GM12865 (cell line): Measurements from ENCODE around the gene SDS.
A peak's percentile ranks its signal among the peaks of the same experiment; 100 is the strongest.

Source experiments
- DNase-seq: peaks from one replicate; pipeline ENCODE4 v3.0.0; 2010; ENCODE audit warnings: low read depth
- H3K4me3 ChIP-seq: 2 replicates; pipeline ENCODE4 v1.5.1; 2011; ENCODE audit warnings: mild to moderate bottlenecking, low read depth, low read length, control low read depth
- TF ChIP-seq, protein P1 (sequence below): IDR thresholded peaks from 2 replicates; pipeline ENCODE4 v1.5.1; 2011; ENCODE audit warnings: low read length, control low read depth, low read depth, inconsistent platforms; ENCODE audit not compliant: insufficient read depth; ENCODE audit errors: missing control alignments

SDS gene

DNA sequence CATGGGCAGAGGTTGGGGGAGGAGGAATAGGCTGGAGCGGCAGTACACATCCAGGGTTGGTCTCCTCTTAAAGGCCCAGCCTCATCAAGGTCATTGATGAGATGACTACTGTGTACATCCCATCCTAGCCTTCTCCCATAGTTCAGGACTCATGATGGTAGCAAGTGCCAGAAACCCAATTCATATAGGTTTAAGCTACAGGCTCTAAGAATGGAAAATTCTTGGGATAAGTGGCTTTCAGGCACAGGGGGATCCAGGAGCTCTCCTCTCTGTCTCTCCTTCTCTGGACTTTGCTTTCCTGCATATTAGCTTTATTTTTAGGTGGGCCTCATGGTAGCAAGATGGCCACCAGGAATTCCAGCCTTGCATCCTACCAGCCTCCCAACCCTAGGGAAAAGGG lies 24.8 kb upstream of the SDS start:
- H3K4me3 ChIP-seq = no peak overlapping the region
- TF ChIP-seq, protein P1, sequence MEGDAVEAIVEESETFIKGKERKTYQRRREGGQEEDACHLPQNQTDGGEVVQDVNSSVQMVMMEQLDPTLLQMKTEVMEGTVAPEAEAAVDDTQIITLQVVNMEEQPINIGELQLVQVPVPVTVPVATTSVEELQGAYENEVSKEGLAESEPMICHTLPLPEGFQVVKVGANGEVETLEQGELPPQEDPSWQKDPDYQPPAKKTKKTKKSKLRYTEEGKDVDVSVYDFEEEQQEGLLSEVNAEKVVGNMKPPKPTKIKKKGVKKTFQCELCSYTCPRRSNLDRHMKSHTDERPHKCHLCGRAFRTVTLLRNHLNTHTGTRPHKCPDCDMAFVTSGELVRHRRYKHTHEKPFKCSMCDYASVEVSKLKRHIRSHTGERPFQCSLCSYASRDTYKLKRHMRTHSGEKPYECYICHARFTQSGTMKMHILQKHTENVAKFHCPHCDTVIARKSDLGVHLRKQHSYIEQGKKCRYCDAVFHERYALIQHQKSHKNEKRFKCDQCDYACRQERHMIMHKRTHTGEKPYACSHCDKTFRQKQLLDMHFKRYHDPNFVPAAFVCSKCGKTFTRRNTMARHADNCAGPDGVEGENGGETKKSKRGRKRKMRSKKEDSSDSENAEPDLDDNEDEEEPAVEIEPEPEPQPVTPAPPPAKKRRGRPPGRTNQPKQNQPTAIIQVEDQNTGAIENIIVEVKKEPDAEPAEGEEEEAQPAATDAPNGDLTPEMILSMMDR = no peak
- DNase-seq = no peak

DNA sequence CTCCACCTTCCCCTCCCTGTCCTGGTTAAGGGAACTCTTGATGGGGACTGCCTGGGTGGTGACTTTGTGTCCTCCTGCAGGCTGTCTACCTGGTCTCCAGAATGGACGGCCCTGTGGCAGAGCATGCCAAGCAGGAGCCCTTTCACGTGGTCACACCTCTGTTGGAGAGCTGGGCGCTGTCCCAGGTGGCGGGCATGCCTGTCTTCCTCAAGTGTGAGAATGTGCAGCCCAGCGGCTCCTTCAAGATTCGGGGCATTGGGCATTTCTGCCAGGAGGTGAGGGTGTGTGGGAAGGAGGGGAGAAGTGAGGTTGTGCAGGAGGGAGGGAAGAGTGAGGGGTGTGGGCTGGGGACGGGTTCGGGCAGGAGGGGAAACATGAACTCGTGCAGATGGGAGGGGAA lies 24.2 kb upstream of the SDS start:
- H3K4me3 ChIP-seq = no peak overlapping the region
- no peak for DNase-seq
- TF ChIP-seq, protein P1 = no peak

DNA sequence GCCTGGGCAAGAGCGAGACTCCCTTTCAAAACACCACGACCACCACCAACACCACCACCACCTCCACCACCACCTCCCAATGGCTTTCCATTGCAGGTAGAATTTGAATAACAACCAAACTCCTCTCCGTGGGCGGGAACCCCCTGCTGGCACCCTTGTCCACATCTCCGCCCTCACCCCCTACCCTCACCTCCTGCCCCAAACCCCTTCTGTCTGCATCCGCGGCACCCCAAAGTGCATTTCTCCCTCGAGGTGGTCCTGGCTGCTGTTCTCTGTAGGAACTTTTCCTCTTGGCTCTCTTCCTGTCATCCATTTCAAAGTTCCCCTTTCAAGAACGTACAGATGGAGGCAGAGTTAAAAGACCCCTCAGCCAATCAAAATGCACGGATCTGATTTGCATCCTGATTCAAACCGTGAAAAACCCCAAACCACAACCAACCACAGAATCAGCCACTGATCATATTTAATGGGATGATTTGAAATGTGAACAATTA lies 22.3 kb upstream of the SDS start:
- peak; percentile 74 for DNase-seq
- H3K4me3 ChIP-seq = no peak overlapping the region
- TF ChIP-seq, protein P1 = no peak

DNA sequence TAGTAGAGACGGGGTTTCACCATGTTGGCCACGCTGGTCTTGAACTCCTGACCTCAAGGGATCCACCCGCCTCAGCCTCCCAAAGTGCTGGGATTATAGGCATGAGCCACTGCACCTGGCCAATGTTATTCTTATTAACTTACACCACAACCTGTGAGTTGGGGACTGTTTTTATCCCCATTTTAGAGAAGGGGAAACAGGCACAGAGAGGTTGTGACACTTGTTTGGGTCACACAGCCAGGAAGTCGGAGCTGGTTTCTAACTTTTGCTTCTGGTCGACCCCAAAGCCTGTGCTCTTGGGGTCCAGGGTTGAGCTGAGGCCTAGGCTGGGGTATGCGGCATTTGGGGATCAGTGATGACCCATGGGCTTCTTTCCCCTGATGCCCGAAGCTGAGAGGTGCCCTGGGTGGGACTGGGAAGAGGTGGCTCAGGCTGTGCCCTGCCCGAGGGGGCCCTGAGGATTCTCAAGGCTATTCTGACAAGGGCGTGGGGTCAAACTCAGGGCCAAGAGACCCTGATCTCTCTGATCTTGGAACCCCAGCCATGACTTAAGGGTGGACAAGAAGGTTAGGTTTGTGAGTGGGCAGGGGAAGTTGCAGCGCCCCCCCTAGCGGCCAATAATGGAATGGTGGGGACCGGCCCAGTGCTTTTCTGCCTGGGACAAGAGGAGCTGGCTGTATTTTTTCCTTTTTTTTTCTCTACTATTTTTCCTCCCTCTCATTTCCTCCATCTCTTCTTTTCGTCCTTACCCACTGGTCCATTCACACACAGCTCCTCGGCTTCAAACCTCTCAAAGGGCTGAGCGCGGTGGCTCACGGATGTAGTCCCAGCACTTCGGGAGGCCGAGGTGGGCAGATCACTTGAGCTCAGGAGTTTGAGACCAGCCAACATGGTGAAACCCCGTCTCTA lies 21.5 kb upstream of the SDS start:
- DNase-seq = peak; percentile 71
- H3K4me3 ChIP-seq = no peak overlapping the region
- TF ChIP-seq, protein P1 = peak; percentile 83

DNA sequence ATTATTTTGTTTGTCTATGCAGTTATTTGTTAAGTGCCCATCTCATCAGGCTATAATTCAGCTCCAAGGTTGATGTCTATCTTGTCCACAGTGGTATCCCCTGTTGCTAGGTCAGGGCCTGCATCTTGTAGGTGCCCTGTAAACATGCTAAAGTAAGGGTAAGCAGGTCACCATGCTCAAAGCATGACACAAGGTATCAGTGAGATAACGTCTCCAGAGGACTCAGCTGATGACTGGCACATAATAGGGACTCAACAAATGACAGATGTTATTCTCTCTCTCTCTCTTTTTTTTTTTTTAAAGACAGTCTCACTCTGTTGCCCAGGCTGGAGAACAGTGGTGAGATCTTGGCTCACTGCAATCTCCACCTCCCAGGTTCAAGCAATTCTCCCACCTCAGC lies 20.8 kb upstream of the SDS start:
- TF ChIP-seq, protein P1 = no peak
- no peak for DNase-seq
- no peak overlapping the region for H3K4me3 ChIP-seq

DNA sequence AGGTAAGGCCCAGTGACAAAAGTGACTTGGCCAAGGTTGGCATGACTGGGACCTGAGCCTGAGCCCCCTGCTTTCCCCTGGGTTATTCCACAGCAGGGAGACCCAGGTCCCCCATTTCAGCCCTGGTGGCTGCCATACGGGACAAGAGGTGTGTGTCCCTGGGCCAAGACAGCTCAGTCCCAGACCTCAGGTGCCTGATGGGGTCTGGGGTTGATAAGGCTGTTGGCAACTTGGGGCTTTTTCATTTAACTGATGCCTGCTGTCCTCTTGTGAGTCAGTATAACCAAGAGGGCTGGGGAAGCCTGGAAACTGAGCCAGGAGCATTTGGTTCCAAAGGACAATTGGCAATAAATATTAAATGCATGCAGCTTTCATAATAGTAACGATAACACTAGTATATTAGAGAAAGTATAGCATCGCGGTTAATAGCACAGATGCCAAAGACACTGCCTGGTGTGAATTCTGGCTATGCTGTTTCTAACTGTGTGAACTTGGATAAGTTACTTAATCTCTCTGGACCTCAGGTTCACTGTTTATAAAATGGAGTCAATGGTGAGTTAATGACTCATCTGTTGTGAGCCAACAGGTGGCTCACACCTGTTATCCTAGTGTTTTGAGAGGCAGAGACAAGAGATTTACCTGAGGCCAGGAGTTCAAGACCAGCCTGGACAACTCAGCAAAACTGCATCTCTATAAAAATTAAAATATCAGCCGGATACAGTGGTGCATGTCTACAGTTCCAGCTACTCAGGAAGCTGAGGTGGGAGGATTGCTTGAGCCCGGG lies 19.4 kb upstream of the SDS start:
- H3K4me3 ChIP-seq = peak overlapping the region; percentile 63
- no peak for DNase-seq
- TF ChIP-seq, protein P1 = no peak
